ENCODE data around the gene ACP7.

ACP7 gene

DNA sequence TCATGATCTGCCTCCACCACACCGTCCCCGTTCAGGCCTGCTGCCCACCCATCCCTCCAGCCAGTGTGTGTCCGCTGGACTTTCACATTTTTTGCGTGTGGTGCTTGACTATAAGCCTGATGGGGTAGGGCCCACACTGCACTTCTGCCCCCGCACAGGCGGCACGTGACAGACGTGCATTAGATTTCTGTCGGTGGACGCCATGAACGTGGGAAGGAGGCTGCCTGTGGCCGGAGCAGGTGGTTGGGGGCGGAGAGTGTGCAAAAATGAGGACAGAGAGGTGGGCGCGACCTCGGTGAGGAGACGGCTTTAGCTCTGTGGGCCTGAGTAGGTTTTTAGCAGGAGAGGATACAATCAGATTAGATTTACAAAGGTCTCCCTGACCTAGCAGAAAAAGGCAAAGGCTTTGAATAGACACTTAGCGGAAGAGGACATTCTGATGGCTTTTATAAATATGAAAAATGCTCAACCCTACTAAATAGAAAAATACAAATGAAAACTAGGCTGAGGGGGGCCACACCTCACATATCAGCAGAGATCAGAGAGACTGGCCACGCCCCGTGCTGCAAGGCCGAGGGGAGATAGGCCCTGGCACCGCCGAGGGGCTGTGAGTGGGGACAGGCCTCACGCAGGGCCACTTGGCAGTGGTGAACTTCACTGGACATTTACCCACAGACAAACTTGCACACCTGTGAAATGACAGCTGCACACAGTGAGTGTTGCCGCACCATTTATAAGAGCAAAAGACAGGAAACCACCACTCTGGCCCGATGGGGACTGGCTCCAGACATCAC is 66.8 kb downstream of the ACP7 start:
- no peaks in the 10 kb centered on the region for H3K9me2 ChIP-seq (ENCODE audit: low read depth, low read length)
- H3K36me3 ChIP-seq (ENCODE audit: insufficient read depth, low read length) = 0 out of 2 replicates have a peak, but pooled peaks cover 6% of the 10 kb centered on the region
- H3K27me3 ChIP-seq (ENCODE audit: insufficient read depth, low read length) = no peaks in the 10 kb centered on the region
- H4K20me1 ChIP-seq (ENCODE audit: insufficient read depth, low read length) = no peaks in the 10 kb centered on the region
- no peak overlapping the region for H3K4me3 ChIP-seq (ENCODE audit: low read depth, low read length, poor library complexity, severe bottlenecking)
- H2AFZ ChIP-seq (ENCODE audit: low read length) = no peak overlapping the region
- H3K4me2 ChIP-seq (ENCODE audit: low read length) = no peak overlapping the region
- H3K4me1 ChIP-seq (ENCODE audit: insufficient read depth, low read length, severe bottlenecking) = no peaks in the 10 kb centered on the region
- no peak overlapping the region for H3K9ac ChIP-seq (ENCODE audit: low read length)
- H3K79me2 ChIP-seq (ENCODE audit: insufficient read depth, low read length) = no peaks in the 10 kb centered on the region
- no peaks in the 10 kb centered on the region for H3K9me3 ChIP-seq (ENCODE audit: low read length)
- TF ChIP-seq EZH2 (IDR thresholded peaks at IDR 0.05; ENCODE audit: borderline replicate concordance, low read length) = no peak
- TF ChIP-seq, protein P1, sequence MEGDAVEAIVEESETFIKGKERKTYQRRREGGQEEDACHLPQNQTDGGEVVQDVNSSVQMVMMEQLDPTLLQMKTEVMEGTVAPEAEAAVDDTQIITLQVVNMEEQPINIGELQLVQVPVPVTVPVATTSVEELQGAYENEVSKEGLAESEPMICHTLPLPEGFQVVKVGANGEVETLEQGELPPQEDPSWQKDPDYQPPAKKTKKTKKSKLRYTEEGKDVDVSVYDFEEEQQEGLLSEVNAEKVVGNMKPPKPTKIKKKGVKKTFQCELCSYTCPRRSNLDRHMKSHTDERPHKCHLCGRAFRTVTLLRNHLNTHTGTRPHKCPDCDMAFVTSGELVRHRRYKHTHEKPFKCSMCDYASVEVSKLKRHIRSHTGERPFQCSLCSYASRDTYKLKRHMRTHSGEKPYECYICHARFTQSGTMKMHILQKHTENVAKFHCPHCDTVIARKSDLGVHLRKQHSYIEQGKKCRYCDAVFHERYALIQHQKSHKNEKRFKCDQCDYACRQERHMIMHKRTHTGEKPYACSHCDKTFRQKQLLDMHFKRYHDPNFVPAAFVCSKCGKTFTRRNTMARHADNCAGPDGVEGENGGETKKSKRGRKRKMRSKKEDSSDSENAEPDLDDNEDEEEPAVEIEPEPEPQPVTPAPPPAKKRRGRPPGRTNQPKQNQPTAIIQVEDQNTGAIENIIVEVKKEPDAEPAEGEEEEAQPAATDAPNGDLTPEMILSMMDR (IDR thresholded peaks at IDR 0.05; ENCODE audit: low read length) = no peak
- H3K27ac ChIP-seq (ENCODE audit: low read depth, low read length, poor library complexity, severe bottlenecking) = no peak overlapping the region
- no peaks in the 10 kb centered on the region for H3F3A ChIP-seq (ENCODE audit: insufficient read depth, low read length)

DNA sequence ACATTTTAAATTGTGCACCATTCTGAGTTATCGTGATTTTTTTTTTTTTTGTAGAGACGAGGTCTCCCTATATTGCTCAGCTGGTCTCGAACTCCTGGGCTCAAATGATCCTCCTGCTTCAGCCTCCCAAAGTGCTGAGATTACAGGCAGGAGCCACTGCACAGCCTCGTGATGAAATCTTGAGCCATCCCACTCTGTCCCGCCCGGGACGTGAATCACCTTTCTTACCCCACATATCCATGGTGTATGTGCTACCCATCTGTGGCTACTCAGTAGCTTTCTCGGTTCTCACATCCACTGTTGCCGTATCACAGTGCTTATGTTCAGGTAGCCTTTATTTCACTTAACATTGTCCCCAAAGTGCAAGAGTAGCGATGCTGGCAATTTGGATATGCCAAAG is 67.9 kb downstream of the ACP7 start:
- no peak overlapping the region for H3K9ac ChIP-seq (ENCODE audit: low read length)
- no peaks in the 10 kb centered on the region for H3K27me3 ChIP-seq (ENCODE audit: insufficient read depth, low read length)
- H3K4me3 ChIP-seq (ENCODE audit: low read depth, low read length, poor library complexity, severe bottlenecking) = no peak overlapping the region
- no peak overlapping the region for H2AFZ ChIP-seq (ENCODE audit: low read length)
- no peaks in the 10 kb centered on the region for H3K9me2 ChIP-seq (ENCODE audit: low read depth, low read length)
- no peaks in the 10 kb centered on the region for H4K20me1 ChIP-seq (ENCODE audit: insufficient read depth, low read length)
- H3K36me3 ChIP-seq (ENCODE audit: insufficient read depth, low read length) = 0 out of 2 replicates have a peak, but pooled peaks cover 6% of the 10 kb centered on the region
- H3K27ac ChIP-seq (ENCODE audit: low read depth, low read length, poor library complexity, severe bottlenecking) = no peak overlapping the region
- TF ChIP-seq, protein P1 (IDR thresholded peaks at IDR 0.05; ENCODE audit: low read length) = no peak
- no peak for TF ChIP-seq EZH2 (IDR thresholded peaks at IDR 0.05; ENCODE audit: borderline replicate concordance, low read length)
- no peaks in the 10 kb centered on the region for H3K9me3 ChIP-seq (ENCODE audit: low read length)
- no peak overlapping the region for H3K4me2 ChIP-seq (ENCODE audit: low read length)
- H3K4me1 ChIP-seq (ENCODE audit: insufficient read depth, low read length, severe bottlenecking) = no peaks in the 10 kb centered on the region
- H3K79me2 ChIP-seq (ENCODE audit: insufficient read depth, low read length) = no peaks in the 10 kb centered on the region
- no peaks in the 10 kb centered on the region for H3F3A ChIP-seq (ENCODE audit: insufficient read depth, low read length)

DNA sequence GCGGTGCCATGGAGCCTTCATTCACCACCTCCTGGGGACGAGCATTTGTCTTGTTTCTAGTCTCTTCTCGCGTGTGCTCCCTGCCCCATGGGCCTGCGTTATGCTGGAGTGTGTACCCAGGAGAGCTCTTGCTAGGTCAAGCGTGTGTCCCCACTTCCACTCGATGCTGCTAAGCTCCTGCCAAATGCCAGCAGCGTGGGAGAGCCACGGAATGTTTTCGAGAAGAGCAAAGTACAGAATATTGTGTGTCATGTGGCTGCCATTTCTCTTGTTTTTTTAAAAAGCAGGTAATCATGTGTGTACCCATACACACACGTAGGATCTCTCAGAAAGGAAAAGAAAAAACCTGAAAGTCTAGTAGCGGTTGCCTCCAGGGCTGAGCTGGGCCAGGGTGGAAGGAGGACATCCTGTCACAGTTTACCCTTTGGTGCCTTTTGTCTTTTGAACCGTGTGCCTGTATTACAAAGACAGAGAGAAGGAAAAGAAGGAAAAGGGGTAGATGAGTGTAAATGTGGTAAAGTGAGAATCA is 70.0 kb downstream of the ACP7 start:
- no peaks in the 10 kb centered on the region for H3K9me2 ChIP-seq (ENCODE audit: low read depth, low read length)
- H3F3A ChIP-seq (ENCODE audit: insufficient read depth, low read length) = no peaks in the 10 kb centered on the region
- no peaks in the 10 kb centered on the region for H3K9me3 ChIP-seq (ENCODE audit: low read length)
- no peaks in the 10 kb centered on the region for H3K79me2 ChIP-seq (ENCODE audit: insufficient read depth, low read length)
- no peak overlapping the region for H2AFZ ChIP-seq (ENCODE audit: low read length)
- no peaks in the 10 kb centered on the region for H3K4me1 ChIP-seq (ENCODE audit: insufficient read depth, low read length, severe bottlenecking)
- H4K20me1 ChIP-seq (ENCODE audit: insufficient read depth, low read length) = no peaks in the 10 kb centered on the region
- no peak overlapping the region for H3K4me2 ChIP-seq (ENCODE audit: low read length)
- no peak overlapping the region for H3K27ac ChIP-seq (ENCODE audit: low read depth, low read length, poor library complexity, severe bottlenecking)
- TF ChIP-seq, protein P1 (IDR thresholded peaks at IDR 0.05; ENCODE audit: low read length) = no peak
- TF ChIP-seq EZH2 (IDR thresholded peaks at IDR 0.05; ENCODE audit: borderline replicate concordance, low read length) = no peak
- no peak overlapping the region for H3K9ac ChIP-seq (ENCODE audit: low read length)
- H3K4me3 ChIP-seq (ENCODE audit: low read depth, low read length, poor library complexity, severe bottlenecking) = no peak overlapping the region
- no peaks in the 10 kb centered on the region for H3K27me3 ChIP-seq (ENCODE audit: insufficient read depth, low read length)
- 0 out of 2 replicates have a peak, but pooled peaks cover under 1% of the 10 kb centered on the region for H3K36me3 ChIP-seq (ENCODE audit: insufficient read depth, low read length)

Measured in OCI-LY1 (cell line).